NCI-H345 (cell line): ENCODE data around the gene TEAD1.
A peak's percentile ranks its signal among the peaks of the same experiment; 100 is the strongest.

Source experiments
- DNase-seq: peaks from one replicate; lab custom pipeline; 2025; lab: John Stamatoyannopoulos, UW

The TEAD1 gene

GRCh38 chr11:12764187-12764914, 90.1 kb downstream of the TEAD1 start:
- peak; percentile 18 for DNase-seq

DNA sequence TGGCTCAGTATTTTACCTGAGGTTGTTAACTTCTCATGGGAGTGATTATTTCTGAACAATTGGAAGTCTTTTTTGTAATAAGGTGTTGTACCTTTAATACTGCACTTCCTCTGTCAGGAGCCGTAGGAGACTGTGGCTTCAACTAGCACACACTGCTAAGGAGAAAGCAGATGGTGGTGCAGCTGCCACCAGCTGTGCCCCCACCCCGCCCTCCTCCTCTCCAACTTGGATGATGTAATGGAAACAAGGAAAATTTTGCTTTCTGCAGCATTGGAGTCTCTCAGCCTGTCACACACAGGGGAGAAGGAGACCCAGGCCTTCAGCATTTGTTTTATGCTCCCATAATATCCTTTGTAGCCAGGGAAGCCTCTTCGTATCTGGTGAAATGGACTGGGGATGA, 91.2 kb downstream of the TEAD1 start:
- peak; percentile 55 for DNase-seq

- DNase-seq: no peak
Observed at GRCh38 chr11:12767027-12767426, 92.8 kb downstream of the TEAD1 start.

GRCh38 chr11:12767577-12767976, 93.4 kb downstream of the TEAD1 start:
- DNase-seq: no peak

DNA sequence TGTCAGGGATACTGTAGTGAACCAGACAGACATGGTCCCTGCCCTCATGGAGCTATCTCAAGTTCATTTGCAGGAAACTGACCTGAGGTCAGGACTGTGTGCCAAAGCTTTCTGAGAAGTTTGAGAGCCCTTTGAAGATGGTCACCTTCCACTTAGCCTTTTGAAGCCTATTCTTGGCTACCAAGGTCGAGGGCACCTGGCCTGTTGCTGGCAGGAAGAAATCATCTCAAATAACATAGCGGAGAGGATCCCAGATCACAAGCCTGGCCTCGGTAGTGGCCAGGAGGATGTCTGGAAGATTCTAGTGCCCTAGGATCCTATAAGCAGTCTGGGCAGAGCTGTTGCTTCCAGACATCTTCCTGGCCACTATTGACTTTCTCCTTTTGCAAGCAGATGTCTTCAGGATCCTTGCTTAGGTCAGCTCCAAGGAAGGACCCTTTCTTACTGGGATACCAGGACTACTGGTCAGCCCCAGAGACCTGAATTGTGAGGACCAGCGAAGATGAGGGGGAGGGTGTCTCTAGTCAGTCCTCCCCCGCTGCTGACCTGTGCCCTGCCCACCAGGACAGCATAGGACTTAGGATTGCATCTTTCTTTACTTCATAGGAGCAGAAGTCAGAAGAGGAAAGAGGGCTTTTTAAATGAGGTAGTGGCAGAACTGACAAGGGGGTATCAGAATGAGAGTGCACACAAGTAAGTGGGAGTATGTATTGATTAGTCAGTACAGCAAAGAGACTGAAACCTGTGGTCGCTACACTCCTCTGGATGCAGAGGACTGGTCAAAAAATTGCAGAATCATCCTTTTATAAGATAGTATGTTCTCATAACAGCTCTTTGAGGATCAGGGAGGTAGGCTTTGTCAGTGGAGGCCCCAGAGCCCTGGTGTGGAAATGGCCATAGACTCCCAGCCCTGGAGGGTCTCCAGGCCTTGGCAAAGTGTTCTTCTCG, 94.8 kb downstream of the TEAD1 start:
- no peak for DNase-seq

DNA sequence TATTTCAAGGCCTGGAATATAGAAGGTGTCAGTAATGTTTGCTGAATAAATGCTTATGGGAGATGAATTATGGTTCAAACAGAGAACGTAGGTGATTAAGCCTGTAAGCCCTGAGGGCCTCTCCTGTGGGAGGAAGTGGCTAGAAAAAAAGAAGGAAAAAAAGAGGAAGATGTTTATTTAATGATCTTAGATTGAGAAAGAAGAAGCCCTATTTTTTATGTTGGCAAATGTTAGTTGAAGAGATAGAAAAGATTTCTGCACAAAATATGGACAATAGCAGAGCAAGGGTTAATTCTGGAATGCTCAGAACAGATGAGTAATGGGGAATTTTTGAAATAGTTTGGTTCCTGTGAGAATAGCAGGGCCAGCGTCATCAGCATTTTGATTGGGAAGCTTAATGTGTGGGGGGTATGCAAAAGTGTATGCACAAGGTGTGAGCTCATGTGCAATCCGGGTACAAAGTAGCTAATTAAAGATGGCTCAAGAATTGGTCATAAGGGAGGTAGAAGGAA, 95.7 kb downstream of the TEAD1 start:
- no peak for DNase-seq

- no peak for DNase-seq
Observed at GRCh38 chr11:12770435-12770834, 96.2 kb downstream of the TEAD1 start.

GRCh38 chr11:12770966-12771597, 96.9 kb downstream of the TEAD1 start:
- DNase-seq: no peak

DNA sequence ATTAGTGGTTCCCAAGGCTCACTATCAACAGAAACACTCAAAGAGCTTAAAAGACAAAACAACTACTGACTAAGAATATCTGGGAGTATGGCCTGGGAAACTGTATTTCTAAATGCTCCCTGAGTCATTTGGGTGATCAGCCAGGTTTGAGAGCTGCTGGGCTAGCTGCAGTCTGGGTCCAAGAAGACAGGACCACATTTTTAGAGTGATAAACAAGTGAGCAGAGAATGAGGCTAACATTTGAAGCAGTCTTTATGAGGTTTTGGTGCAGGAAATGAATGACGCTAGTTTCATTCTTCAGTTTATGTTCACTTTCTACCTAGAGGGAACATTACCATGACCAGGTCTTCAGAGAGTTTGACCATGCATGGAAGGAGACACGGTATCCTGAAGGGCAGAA, 97.7 kb downstream of the TEAD1 start:
- DNase-seq: no peak

GRCh38 chr11:12772324-12772723, 98.1 kb downstream of the TEAD1 start:
- DNase-seq: no peak

DNA sequence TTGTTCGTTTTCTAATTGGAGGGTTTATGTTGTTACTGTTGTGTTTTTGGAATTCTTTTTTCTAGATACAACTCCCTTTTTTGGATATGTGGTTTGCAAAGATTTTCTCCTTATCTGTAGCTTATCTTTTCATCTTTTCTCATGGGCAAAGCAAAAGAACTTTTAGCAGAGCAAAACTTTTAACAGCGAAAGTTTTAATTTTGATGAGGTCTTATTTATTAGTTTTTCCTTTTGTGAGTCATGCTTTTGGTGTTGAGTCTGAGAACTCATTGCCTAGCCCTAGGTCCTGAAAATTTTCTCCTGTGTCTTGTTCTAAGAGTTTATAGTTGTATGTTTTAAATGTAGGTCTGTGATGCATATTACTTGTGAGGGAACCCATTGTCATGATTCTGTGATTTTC, 99.4 kb downstream of the TEAD1 start:
- DNase-seq: no peak

GRCh38 chr11:12775955-12776354, 101.7 kb downstream of the TEAD1 start:
- DNase-seq: no peak

- no peak for DNase-seq
Observed at GRCh38 chr11:12777208-12777874, 103.1 kb downstream of the TEAD1 start.

DNA sequence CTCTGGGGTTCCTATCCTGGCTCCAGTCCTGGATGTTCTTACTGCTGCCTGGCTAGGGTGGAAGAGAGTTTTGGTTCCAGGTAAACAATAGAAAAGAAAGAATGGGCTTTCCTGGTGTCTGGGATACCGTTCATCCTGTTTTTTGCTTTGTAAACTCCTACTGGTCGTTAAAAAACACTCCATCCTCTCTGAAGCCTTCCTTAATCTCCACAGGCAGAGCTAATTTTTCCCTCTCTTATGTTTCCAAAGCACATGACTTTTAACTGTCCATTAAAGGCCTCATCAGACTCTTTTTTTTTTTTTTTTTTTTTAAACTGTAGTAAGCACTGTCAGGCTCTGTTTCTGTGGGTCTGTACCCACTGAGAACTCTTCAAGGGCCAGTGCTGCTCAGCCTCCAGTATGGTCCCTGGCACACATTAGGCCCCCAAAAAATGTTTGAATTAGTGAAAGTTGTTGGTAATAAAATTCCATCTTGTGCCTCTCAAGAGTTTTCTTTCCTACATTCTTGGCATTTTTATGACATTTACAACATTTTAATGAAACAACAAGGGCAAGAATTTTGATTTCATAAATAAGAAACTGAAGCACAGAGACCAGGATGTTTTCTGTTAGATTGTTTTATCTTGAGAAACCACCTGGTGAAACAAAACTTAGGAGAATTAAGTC, 104.2 kb downstream of the TEAD1 start:
- DNase-seq: peak; percentile 22

DNA sequence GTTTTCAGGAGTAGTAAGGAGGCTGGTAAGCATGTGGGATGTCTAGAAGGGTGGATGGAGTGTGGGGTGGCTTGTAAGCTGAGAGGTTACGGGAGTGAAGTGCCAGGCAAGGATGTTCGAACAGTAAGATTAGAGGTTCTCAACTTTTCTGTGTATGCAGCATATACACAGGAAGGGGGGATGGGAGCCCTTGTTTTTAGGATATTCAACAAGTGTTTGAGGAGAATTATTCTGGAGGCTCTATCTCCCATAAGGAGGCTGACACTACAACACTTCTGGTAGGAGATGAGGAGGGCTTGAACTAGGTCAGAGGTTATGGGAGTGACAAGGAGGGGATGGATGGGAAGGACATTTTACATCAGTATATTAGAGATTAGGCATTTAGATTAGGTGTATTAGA, 109.5 kb downstream of the TEAD1 start:
- no peak for DNase-seq

DNA sequence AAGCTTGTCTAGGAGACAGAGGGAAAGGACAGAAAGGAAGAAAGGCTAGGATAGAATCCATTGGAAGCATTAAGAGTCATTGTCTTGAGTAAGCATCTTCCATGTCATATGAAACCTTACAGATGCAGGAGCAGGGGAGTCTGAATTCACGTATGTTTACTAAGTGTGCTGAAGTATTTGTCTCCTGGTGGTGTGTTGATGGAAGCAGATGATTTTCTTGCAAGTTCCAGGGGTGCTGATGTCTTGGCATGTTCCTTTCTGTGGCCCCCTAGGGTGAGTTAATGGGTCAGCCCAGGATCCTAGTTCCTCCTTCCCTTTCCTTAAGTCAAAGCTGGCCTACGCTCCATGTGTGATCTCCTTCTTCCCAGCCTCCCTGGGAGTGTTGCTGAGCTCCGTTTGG, 110.2 kb downstream of the TEAD1 start:
- no peak for DNase-seq

DNA sequence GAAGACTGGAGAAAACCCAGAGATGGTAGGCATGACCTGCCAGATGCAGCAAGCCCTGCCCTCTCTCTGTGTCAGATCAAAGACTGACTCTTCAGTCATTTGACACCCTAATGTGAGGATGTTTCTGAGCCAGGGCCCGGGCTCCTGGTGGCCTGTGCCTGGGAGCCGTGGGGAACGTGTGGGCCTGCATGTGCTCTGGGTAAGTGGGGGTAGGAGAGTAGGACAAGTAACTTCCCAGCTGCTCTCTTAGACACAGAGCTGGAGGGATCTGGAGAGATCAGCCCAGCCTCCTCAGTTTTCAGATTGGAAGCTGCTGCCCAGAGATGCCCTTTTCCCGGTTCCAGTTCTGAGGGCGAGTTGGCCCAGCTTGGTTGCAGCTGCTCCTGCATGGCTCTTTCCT, 110.8 kb downstream of the TEAD1 start:
- DNase-seq: peak; percentile 16

DNA sequence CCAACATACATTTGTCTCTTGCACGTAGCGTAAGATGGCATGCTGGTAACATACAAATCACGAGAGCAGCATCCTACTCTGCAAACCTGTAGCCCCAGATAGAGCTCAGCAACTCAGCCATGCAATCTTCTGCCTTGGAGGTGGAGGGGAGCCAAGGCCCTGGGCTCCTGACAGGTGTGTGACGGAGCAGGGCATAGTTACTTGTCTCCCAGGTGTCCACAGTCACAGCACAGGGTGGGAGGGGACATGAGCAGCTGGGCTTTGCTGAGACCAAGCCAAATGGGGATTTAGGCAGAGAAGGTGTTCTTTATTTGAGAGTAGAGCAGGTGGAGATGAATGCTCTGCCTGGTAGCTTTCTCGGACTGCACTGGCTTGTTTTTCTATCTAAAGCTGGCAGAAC, 111.7 kb downstream of the TEAD1 start:
- peak; percentile 89 for DNase-seq

- no peak for DNase-seq
Observed at GRCh38 chr11:12786450-12786849, 112.2 kb downstream of the TEAD1 start.

GRCh38 chr11:12786891-12787290, 112.7 kb downstream of the TEAD1 start:
- no peak for DNase-seq

DNA sequence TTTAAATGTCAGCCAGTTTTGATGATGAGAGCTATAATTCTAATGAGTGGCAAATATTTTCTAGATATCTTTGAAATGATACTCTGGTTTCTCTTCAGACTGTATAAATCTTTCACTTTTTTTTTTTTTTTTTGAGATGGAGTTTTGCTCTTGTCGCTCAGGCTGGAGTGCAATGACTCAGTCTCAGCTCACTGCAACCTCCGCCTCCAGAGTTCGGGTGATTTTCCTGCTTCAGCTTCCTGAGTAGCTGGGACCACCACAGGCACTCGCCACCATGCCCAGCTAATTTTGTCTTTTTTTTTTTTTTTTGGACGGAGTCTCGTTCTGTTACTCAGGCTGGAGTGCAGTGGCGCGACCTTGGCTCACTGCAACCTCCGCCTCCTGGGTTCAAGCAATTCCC, 113.6 kb downstream of the TEAD1 start:
- DNase-seq: no peak
